DMS79 (cell line): Measurements from ENCODE around the gene LDB2.

ENCODE experiments used
- DNase-seq: peaks from one replicate; lab custom pipeline; 2025; lab: John Stamatoyannopoulos, UW

Gene LDB2

GRCh38 chr4:16685536-16685935, 212.9 kb downstream of the LDB2 start:
- no peak for DNase-seq

- DNase-seq: no peak
These were observed 213.5 kb downstream of the LDB2 start for GRCh38 chr4:16684935-16685334.

- DNase-seq: no peak
These were observed 214.3 kb downstream of the LDB2 start for GRCh38 chr4:16684097-16684496.

- DNase-seq: no peak
These were observed 215.5 kb downstream of the LDB2 start for GRCh38 chr4:16682975-16683374.

- DNase-seq: no peak
These were observed 221.2 kb downstream of the LDB2 start for GRCh38 chr4:16677001-16677944.

GRCh38 chr4:16676230-16676770, 222.1 kb downstream of the LDB2 start:
- DNase-seq: no peak

GRCh38 chr4:16674082-16674481, 224.4 kb downstream of the LDB2 start:
- DNase-seq: no peak

GRCh38 chr4:16672421-16672820, 226.0 kb downstream of the LDB2 start:
- no peak for DNase-seq

- DNase-seq: no peak
These were observed 226.7 kb downstream of the LDB2 start for GRCh38 chr4:16671741-16672140.

GRCh38 chr4:16670727-16671126, 227.7 kb downstream of the LDB2 start:
- DNase-seq: no peak

GRCh38 chr4:16669036-16669435, 229.4 kb downstream of the LDB2 start:
- no peak for DNase-seq

GRCh38 chr4:16668488-16668887, 230.0 kb downstream of the LDB2 start:
- no peak for DNase-seq

GRCh38 chr4:16667464-16667863, 231.0 kb downstream of the LDB2 start:
- DNase-seq: no peak

GRCh38 chr4:16665942-16666551, 232.4 kb downstream of the LDB2 start:
- no peak for DNase-seq

- DNase-seq: no peak
These were observed 234.7 kb downstream of the LDB2 start for GRCh38 chr4:16663732-16664131.

- no peak for DNase-seq
These were observed 235.1 kb downstream of the LDB2 start for GRCh38 chr4:16663307-16663706.

- DNase-seq: no peak
These were observed 236.6 kb downstream of the LDB2 start for GRCh38 chr4:16661813-16662212.

GRCh38 chr4:16660656-16661055, 237.8 kb downstream of the LDB2 start:
- DNase-seq: no peak

GRCh38 chr4:16659694-16660093, 238.8 kb downstream of the LDB2 start:
- DNase-seq: no peak

- DNase-seq: no peak
These were observed 239.4 kb downstream of the LDB2 start for GRCh38 chr4:16659079-16659478.

GRCh38 chr4:16658183-16658582, 240.3 kb downstream of the LDB2 start:
- no peak for DNase-seq

- no peak for DNase-seq
These were observed 243.3 kb downstream of the LDB2 start for GRCh38 chr4:16655111-16655510.

- DNase-seq: no peak
These were observed 245.6 kb downstream of the LDB2 start for GRCh38 chr4:16652732-16653305.
